Trophoblast cell (in vitro differentiated cells and primary cell): ENCODE data around the gene WDFY1.

ENCODE experiments used
- DNase-seq, 2 donors: peaks; one replicate each; pipeline ENCODE4 v3.0.0-alpha.2; 2016
- H2AFZ ChIP-seq: 2 replicates; pipeline ENCODE4 v1.6.1; 2013; ENCODE audit warnings: low read length, moderate library complexity, mild to moderate bottlenecking; ENCODE audit not compliant: insufficient read depth, poor library complexity
- H2AK5ac ChIP-seq: 2 replicates; pipeline ENCODE4 v1.6.1; 2013; ENCODE audit warnings: mild to moderate bottlenecking, low read length
- H2BK120ac ChIP-seq: 2 replicates; pipeline ENCODE4 v1.6.1; 2013; ENCODE audit warnings: low read length, mild to moderate bottlenecking, moderate library complexity; ENCODE audit not compliant: insufficient read depth, poor library complexity
- H2BK12ac ChIP-seq: 2 replicates; pipeline ENCODE4 v1.6.1; 2013; ENCODE audit warnings: mild to moderate bottlenecking, low read length, moderate library complexity
- H2BK5ac ChIP-seq: 2 replicates; pipeline ENCODE4 v1.6.1; 2013; ENCODE audit warnings: low read length, low read depth, moderate library complexity, mild to moderate bottlenecking; ENCODE audit not compliant: poor library complexity
- H3K14ac ChIP-seq: 2 replicates; pipeline ENCODE4 v1.6.1; 2013; ENCODE audit warnings: mild to moderate bottlenecking, low read length
- H3K18ac ChIP-seq: 2 replicates; pipeline ENCODE4 v1.6.1; 2013; ENCODE audit warnings: mild to moderate bottlenecking, low read length
- H3K23ac ChIP-seq: 2 replicates; pipeline ENCODE4 v1.6.1; 2013; ENCODE audit warnings: low read length
- H3K27ac ChIP-seq: 2 replicates; pipeline ENCODE4 v1.5.1; 2013; ENCODE audit warnings: low read depth, mild to moderate bottlenecking, inconsistent platforms, low read length, moderate library complexity
- H3K27me3 ChIP-seq: 2 replicates; pipeline ENCODE4 v1.6.1; 2013; ENCODE audit warnings: inconsistent platforms, mild to moderate bottlenecking, low read length, moderate library complexity; ENCODE audit not compliant: insufficient read depth
- H3K36me3 ChIP-seq, 2 experiments: 1 replicate in 1 of 2; 2 replicates in 1 of 2; pipeline ENCODE4 v1.6.1; 2013; ENCODE audit warnings: low read length in 2 of 2, mild to moderate bottlenecking in 2 of 2, moderate library complexity in 1 of 2; ENCODE audit not compliant: insufficient read depth in 2 of 2, control insufficient read depth in 1 of 2
- H3K4ac ChIP-seq: 2 replicates; pipeline ENCODE4 v1.6.1; 2013; ENCODE audit warnings: low read depth, mild to moderate bottlenecking, low read length, moderate library complexity
- H3K4me1 ChIP-seq, 2 experiments: 1 replicate in 1 of 2; 2 replicates in 1 of 2; pipeline ENCODE4 v1.6.1; 2013; ENCODE audit warnings: low read length in 2 of 2, mild to moderate bottlenecking in 2 of 2, moderate library complexity in 1 of 2; ENCODE audit not compliant: insufficient read depth in 2 of 2, control insufficient read depth in 1 of 2
- H3K4me2 ChIP-seq: 2 replicates; pipeline ENCODE4 v1.6.1; 2013; ENCODE audit warnings: inconsistent platforms, mild to moderate bottlenecking, low read length, moderate library complexity
- H3K4me3 ChIP-seq: 2 replicates; pipeline ENCODE4 v1.5.1; 2013; ENCODE audit warnings: mild to moderate bottlenecking, low read depth, low read length, inconsistent platforms
- H3K79me1 ChIP-seq: one replicate; pipeline ENCODE4 v1.6.1; 2013; ENCODE audit warnings: low read length
- H3K79me2 ChIP-seq: 2 replicates; pipeline ENCODE4 v1.6.1; 2013; ENCODE audit warnings: low read length, mild to moderate bottlenecking; ENCODE audit not compliant: control insufficient read depth, insufficient read depth, poor library complexity
- H3K9ac ChIP-seq: 2 replicates; pipeline ENCODE4 v1.6.1; 2013; ENCODE audit warnings: mild to moderate bottlenecking, low read length
- H3K9me3 ChIP-seq: 2 replicates; pipeline ENCODE4 v1.6.1; 2013; ENCODE audit warnings: low read depth, mild to moderate bottlenecking, control low read depth, inconsistent platforms, low read length; ENCODE audit not compliant: insufficient read depth
- H4K12ac ChIP-seq: 2 replicates; pipeline ENCODE4 v1.6.1; 2013; ENCODE audit warnings: low read depth, mild to moderate bottlenecking, low read length, moderate library complexity
- H4K8ac ChIP-seq: 2 replicates; pipeline ENCODE4 v1.6.1; 2013; ENCODE audit warnings: low read depth, mild to moderate bottlenecking, low read length, moderate library complexity
- H4K91ac ChIP-seq: one replicate; pipeline ENCODE4 v1.6.1; 2013; ENCODE audit warnings: low read depth, mild to moderate bottlenecking, low read length, moderate library complexity
- WGBS: extraction: QIAGEN DNeasy Blood & Tissue Kit; methylation state at CpG from one replicate; pipeline ENCODE4 v1.1.7; 2013; ENCODE audit warnings: missing lambda C conversion rate; ENCODE audit not compliant: insufficient read length, insufficient coverage; ENCODE audit errors: extremely low coverage; 5-methylcytosine and 5-hydroxymethylcytosine counted together

Gene WDFY1

GRCh38 chr2:223944166-223944702, 901 bp downstream of the WDFY1 start:
- Histone ChIP-seq H4K8ac (peak overlapping the region; percentile 99), H3K14ac (peak overlapping the region; percentile 100), H3K9ac (peak overlapping the region; percentile 94), H3K27me3 (no peaks in the 10 kb centered on the region), H2AK5ac (peak overlapping the region; percentile 49), H3K4me3 (peak overlapping the region; percentile 98), H3K4me1 (no peaks in the 10 kb centered on the region), H2BK120ac (peak overlapping the region; percentile 97), H3K4ac (peak overlapping the region; percentile 83), H2BK12ac (no peak overlapping the region), H3K79me2 (peaks cover 16% of the 10 kb centered on the region), H3K23ac (no peak overlapping the region), H3K36me3 (no peaks in the 10 kb centered on the region), H3K4me2 (peak overlapping the region; percentile 92), H3K9me3 (no peaks in the 10 kb centered on the region), H3K18ac (peak overlapping the region; percentile 100), H4K91ac (peak overlapping the region; percentile 97), H4K12ac (peak overlapping the region; percentile 96), H3K27ac (no peak overlapping the region), H2BK5ac (peak overlapping the region; percentile 97), H2AFZ (peak overlapping the region; percentile 84), H3K79me1 (peaks cover 10% of the 10 kb centered on the region)
- DNase-seq = peak in 1 of 2 donors; percentile 48
- no CpG with 5 or more reads among the region's 46 CpGs for WGBS

GRCh38 chr2:223943561-223944008, 1.6 kb downstream of the WDFY1 start:
- no peak overlapping the region for H3K27ac ChIP-seq
- no peak overlapping the region for H2BK12ac ChIP-seq
- WGBS = no CpG with 5 or more reads among the region's 7 CpGs

DNA sequence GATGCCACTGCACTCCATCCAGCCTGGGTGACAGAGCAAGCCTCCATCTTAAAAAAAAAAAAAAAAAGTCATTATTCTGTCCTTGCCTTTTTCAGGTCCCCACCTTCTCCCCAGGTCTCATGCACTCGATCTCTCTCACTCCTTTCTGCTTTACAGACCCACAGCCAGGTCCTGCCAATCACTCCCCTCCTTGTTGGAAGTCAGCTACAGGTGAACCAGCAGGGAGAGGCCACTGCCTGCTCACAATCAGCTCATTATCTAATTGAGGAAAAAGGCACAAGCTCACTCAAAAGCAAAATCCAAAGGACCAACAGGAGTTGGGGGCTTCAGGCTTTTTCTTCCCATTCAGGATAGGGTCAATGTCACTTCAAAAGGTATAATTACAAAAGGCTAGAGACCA, 2.0 kb downstream of the WDFY1 start:
- no peaks in the 10 kb centered on the region for H3K9me3 ChIP-seq
- no peaks in the 10 kb centered on the region for H3K36me3 ChIP-seq
- no peak overlapping the region for H3K4me3 ChIP-seq
- H2BK120ac ChIP-seq = no peak overlapping the region
- no peak overlapping the region for H2BK12ac ChIP-seq
- H3K18ac ChIP-seq = no peak overlapping the region
- H3K23ac ChIP-seq = no peak overlapping the region
- H3K79me2 ChIP-seq = peaks cover 16% of the 10 kb centered on the region
- H2AFZ ChIP-seq = no peak overlapping the region
- H4K91ac ChIP-seq = no peak overlapping the region
- H3K4me2 ChIP-seq = no peak overlapping the region
- no peaks in the 10 kb centered on the region for H3K27me3 ChIP-seq
- no peak overlapping the region for H4K12ac ChIP-seq
- peak overlapping the region; percentile 80 for H3K4ac ChIP-seq
- H3K14ac ChIP-seq = no peak overlapping the region
- no peak overlapping the region for H3K27ac ChIP-seq
- H2AK5ac ChIP-seq = no peak overlapping the region
- H3K9ac ChIP-seq = no peak overlapping the region
- no peaks in the 10 kb centered on the region for H3K4me1 ChIP-seq
- no peak overlapping the region for H2BK5ac ChIP-seq
- no peak for DNase-seq
- H3K79me1 ChIP-seq = peaks cover 10% of the 10 kb centered on the region
- H4K8ac ChIP-seq = no peak overlapping the region
- no CpG with 5 or more reads among the region's 1 CpG for WGBS

More at GRCh38 chr2:223943561-223944008, 1.6 kb downstream of the WDFY1 start:
- peak in 1 of 2 donors; percentile 24 for DNase-seq
- no peak overlapping the region for H3K23ac ChIP-seq
- H2BK5ac ChIP-seq = no peak overlapping the region
- H3K4me2 ChIP-seq = peak overlapping the region; percentile 92
- H2BK120ac ChIP-seq = no peak overlapping the region
- no peaks in the 10 kb centered on the region for H3K27me3 ChIP-seq
- no peaks in the 10 kb centered on the region for H3K4me1 ChIP-seq
- no peak overlapping the region for H3K14ac ChIP-seq
- H3K9me3 ChIP-seq = no peaks in the 10 kb centered on the region
- H3K79me1 ChIP-seq = peaks cover 10% of the 10 kb centered on the region
- H3K79me2 ChIP-seq = peaks cover 16% of the 10 kb centered on the region
- no peak overlapping the region for H3K9ac ChIP-seq
- no peak overlapping the region for H2AFZ ChIP-seq
- no peak overlapping the region for H3K4me3 ChIP-seq
- no peak overlapping the region for H4K91ac ChIP-seq
- no peak overlapping the region for H4K12ac ChIP-seq
- H3K4ac ChIP-seq = no peak overlapping the region
- H2AK5ac ChIP-seq = no peak overlapping the region
- no peak overlapping the region for H4K8ac ChIP-seq
- H3K18ac ChIP-seq = no peak overlapping the region
- no peaks in the 10 kb centered on the region for H3K36me3 ChIP-seq

DNA sequence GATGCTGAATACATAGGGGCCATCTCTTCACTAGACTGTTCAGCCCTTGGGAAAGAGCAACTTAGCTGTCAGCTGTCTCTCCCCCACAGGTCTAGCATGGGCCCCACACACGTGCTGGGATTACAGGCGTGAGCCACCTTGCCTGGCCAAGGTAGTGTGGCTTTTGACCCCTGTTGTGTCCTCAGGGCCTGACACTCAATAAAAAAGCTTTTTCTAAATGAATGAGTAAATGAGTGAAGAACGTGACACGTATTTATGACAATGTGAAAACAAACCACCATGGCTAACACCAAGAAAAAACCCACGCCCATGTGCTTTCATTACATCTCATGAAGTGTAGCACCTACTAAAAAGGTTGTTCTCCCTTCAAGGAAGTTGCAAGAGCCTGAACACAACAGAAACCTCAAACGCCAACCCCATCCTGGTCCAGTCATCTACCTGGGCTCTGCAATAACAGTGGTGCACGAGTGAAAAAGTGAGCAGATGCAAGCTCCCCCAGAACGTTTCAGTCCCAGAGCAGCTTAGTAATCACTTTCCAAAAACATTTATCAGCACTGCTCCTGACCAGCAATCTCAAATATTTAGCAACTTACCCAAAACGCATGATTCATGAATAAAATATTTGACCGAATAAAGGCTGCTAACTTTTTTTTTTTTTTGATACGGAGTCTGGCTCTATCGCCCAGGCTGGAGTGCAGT, 3.4 kb downstream of the WDFY1 start:
- no peak overlapping the region for H4K12ac ChIP-seq
- peak overlapping the region; percentile 20 for H3K18ac ChIP-seq
- H3K4me3 ChIP-seq = no peak overlapping the region
- no peak overlapping the region for H2BK12ac ChIP-seq
- H3K27ac ChIP-seq = no peak overlapping the region
- peaks cover 10% of the 10 kb centered on the region for H3K79me1 ChIP-seq
- no peaks in the 10 kb centered on the region for H3K36me3 ChIP-seq
- H2AK5ac ChIP-seq = no peak overlapping the region
- no peaks in the 10 kb centered on the region for H3K4me1 ChIP-seq
- H4K91ac ChIP-seq = no peak overlapping the region
- whole genome bisulfite sequencing = no CpG with 5 or more reads among the region's 12 CpGs
- H3K4me2 ChIP-seq = no peak overlapping the region
- no peak overlapping the region for H2BK5ac ChIP-seq
- no peak overlapping the region for H2BK120ac ChIP-seq
- H3K27me3 ChIP-seq = no peaks in the 10 kb centered on the region
- H3K14ac ChIP-seq = no peak overlapping the region
- no peaks in the 10 kb centered on the region for H3K9me3 ChIP-seq
- no peak overlapping the region for H4K8ac ChIP-seq
- H2AFZ ChIP-seq = no peak overlapping the region
- H3K9ac ChIP-seq = no peak overlapping the region
- peak overlapping the region; percentile 43 for H3K4ac ChIP-seq
- DNase-seq = no peak
- peaks cover 16% of the 10 kb centered on the region for H3K79me2 ChIP-seq
- no peak overlapping the region for H3K23ac ChIP-seq
